HEK293 (cell line): Measurements from ENCODE around the gene OBP2A.

ENCODE experiments used
- CTCF ChIA-PET: fragments of 350-600 bp; formaldehyde crosslinking; extraction: SDS; loops from one replicate; lab custom pipeline; 2021; ENCODE audit warnings: antibody characterized with exemption; lab: Yijun Ruan, JAX
- POLR2A ChIA-PET: fragments of 300-600 bp; formaldehyde crosslinking; extraction: SDS; loops from one replicate; lab custom pipeline; 2020; ENCODE audit warnings: antibody characterized with exemption, inconsistent platforms; lab: Yijun Ruan, JAX
- H3K27ac ChIP-seq: fragments of 200-500 bp; sonication (Bioruptor generic); 2 replicates; pipeline ENCODE4 v1.5.1; 2014; ENCODE audit warnings: low read depth, low read length, control low read depth, inconsistent platforms; ENCODE audit errors: extremely low read depth
- H3K36me3 ChIP-seq, 2 experiments: fragments of 200-500 bp in 1 of 2; sonication (Bioruptor generic) in 1 of 2; 1 replicate in 1 of 2; 2 replicates in 1 of 2; pipeline ENCODE4 v1.5.1; 2014 to 2017; ENCODE audit warnings: inconsistent platforms in 2 of 2, low read length in 2 of 2; ENCODE audit not compliant: control insufficient read depth in 2 of 2, insufficient read depth in 1 of 2
- H3K4me1 ChIP-seq: fragments of 200-500 bp; sonication (Bioruptor generic); 2 replicates; pipeline ENCODE4 v1.5.1; 2014; ENCODE audit warnings: mild to moderate bottlenecking, low read length, inconsistent platforms; ENCODE audit not compliant: control insufficient read depth, insufficient read depth
- H3K4me3 ChIP-seq: 2 replicates; pipeline ENCODE4 v1.5.1; 2011; ENCODE audit warnings: low read depth, mild to moderate bottlenecking, control low read depth, low read length, moderate library complexity
- H3K9me3 ChIP-seq: fragments of 200-500 bp; sonication (Bioruptor generic); 2 replicates; pipeline ENCODE4 v1.5.1; 2014; ENCODE audit warnings: low read depth, low read length, inconsistent platforms; ENCODE audit not compliant: control insufficient read depth, insufficient read depth
- AEBP2 ChIP-seq: fragments of 450-650 bp; formaldehyde crosslinking; IDR thresholded peaks from 2 replicates; pipeline ENCODE4 v1.5.1; 2016; ENCODE audit warnings: missing biosample characterization, missing genetic modification characterization, borderline replicate concordance
- HOXD13 ChIP-seq: sonication (generic); formaldehyde crosslinking; IDR thresholded peaks from 2 replicates; pipeline ENCODE4 v1.8.0; 2022; ENCODE audit warnings: missing genetic modification reagents, borderline replicate concordance
- KLF9 ChIP-seq: fragments of 450-650 bp; formaldehyde crosslinking; IDR thresholded peaks from 2 replicates; pipeline ENCODE4 v1.5.1; 2016; ENCODE audit warnings: missing biosample characterization, missing genetic modification characterization, low read depth
- REPIN1 ChIP-seq: fragments of 450-650 bp; formaldehyde crosslinking; IDR thresholded peaks from 2 replicates; pipeline ENCODE4 v1.5.1; 2017; ENCODE audit warnings: missing biosample characterization, missing genetic modification characterization, low read depth
- REST ChIP-seq: fragments of 450-650 bp; formaldehyde crosslinking; IDR thresholded peaks from 2 replicates; pipeline ENCODE4 v1.5.1; 2016; ENCODE audit warnings: missing biosample characterization, missing genetic modification characterization
- TSHZ1 ChIP-seq: fragments of 450-650 bp; formaldehyde crosslinking; IDR thresholded peaks from 2 replicates; pipeline ENCODE4 v1.5.1; 2016; ENCODE audit warnings: missing biosample characterization, missing genetic modification characterization, borderline replicate concordance
- YY2 ChIP-seq: fragments of 450-650 bp; formaldehyde crosslinking; IDR thresholded peaks from 2 replicates; pipeline ENCODE4 v1.5.1; 2016; ENCODE audit warnings: missing biosample characterization, missing genetic modification characterization
- ZBTB44 ChIP-seq: fragments of 450-650 bp; IDR thresholded peaks from 2 replicates; pipeline ENCODE4 v1.5.1; 2018; ENCODE audit warnings: missing biosample characterization, mild to moderate bottlenecking, missing genetic modification characterization
- ZBTB48 ChIP-seq: fragments of 450-650 bp; formaldehyde crosslinking; IDR thresholded peaks from 2 replicates; pipeline ENCODE4 v1.5.1; 2016; ENCODE audit warnings: missing biosample characterization, missing genetic modification characterization
- ZBTB8A ChIP-seq: fragments of 450-650 bp; formaldehyde crosslinking; IDR thresholded peaks from 2 replicates; pipeline ENCODE4 v1.5.1; 2016; ENCODE audit warnings: missing biosample characterization, missing genetic modification characterization
- ZEB2 ChIP-seq: fragments of 450-650 bp; formaldehyde crosslinking; IDR thresholded peaks from 2 replicates; pipeline ENCODE4 v1.5.1; 2016; ENCODE audit warnings: missing biosample characterization, missing genetic modification characterization
- ZNF391 ChIP-seq: fragments of 450-650 bp; formaldehyde crosslinking; IDR thresholded peaks from 2 replicates; pipeline ENCODE4 v1.5.1; 2016; ENCODE audit warnings: low read depth, missing biosample characterization, missing genetic modification characterization, borderline replicate concordance
- ZNF510 ChIP-seq: fragments of 450-650 bp; formaldehyde crosslinking; IDR thresholded peaks from 2 replicates; pipeline ENCODE4 v1.5.1; 2018; ENCODE audit warnings: mild to moderate bottlenecking, missing genetic modification characterization, missing biosample characterization; ENCODE audit not compliant: insufficient replicate concordance
- ZNF530 ChIP-seq: fragments of 450-650 bp; formaldehyde crosslinking; IDR thresholded peaks from 2 replicates; pipeline ENCODE4 v1.5.1; 2016; ENCODE audit warnings: low read depth, missing biosample characterization, missing genetic modification characterization
- ZNF555 ChIP-seq: fragments of 450-650 bp; formaldehyde crosslinking; conservative IDR thresholded peaks from 2 replicates; pipeline ENCODE4 v1.5.1; 2017; ENCODE audit warnings: missing biosample characterization, mild to moderate bottlenecking, missing genetic modification characterization, inconsistent platforms
- ZNF585B ChIP-seq: fragments of 450-650 bp; formaldehyde crosslinking; IDR thresholded peaks from 2 replicates; pipeline ENCODE4 v1.5.1; 2016; ENCODE audit warnings: missing biosample characterization, missing genetic modification characterization
- ZSCAN4 ChIP-seq: fragments of 450-650 bp; formaldehyde crosslinking; IDR thresholded peaks from 2 replicates; pipeline ENCODE4 v1.5.1; 2017; ENCODE audit warnings: missing biosample characterization, missing genetic modification characterization

The OBP2A gene

GRCh38 chr9:135530146-135530545 lies 15.8 kb upstream of the OBP2A start (continued):
- TF ChIP-seq HOXD13 (no peak), TSHZ1 (tag by site-specific recombination) (no peak), ZBTB48 (no peak), KLF9 (tag by site-specific recombination) (no peak), ZSCAN4 (tag by site-specific recombination) (no peak), ZNF530 (tag by site-specific recombination) (no peak), ZNF391 (no peak)

GRCh38 chr9:135531096-135531495 lies 14.8 kb upstream of the OBP2A start:
- Histone ChIP-seq H3K27ac (no peak overlapping the region), H3K4me3 (no peak overlapping the region), H3K36me3 (no peaks in the 10 kb centered on the region), H3K4me1 (no peaks in the 10 kb centered on the region), H3K9me3 (no peaks in the 10 kb centered on the region)
- POLR2A ChIA-PET: no interaction called here
- TF ChIP-seq ZNF585B (no peak), ZBTB44 (tag by site-specific recombination) (no peak), ZNF530 (tag by site-specific recombination) (no peak), ZEB2 (tag by site-specific recombination) (no peak), REPIN1 (tag by site-specific recombination) (no peak), ZBTB8A (tag by site-specific recombination) (no peak), AEBP2 (tag by site-specific recombination) (no peak), YY2 (tag by site-specific recombination) (no peak), ZNF555 (tag by site-specific recombination) (no peak), ZNF510 (no peak), REST (tag by site-specific recombination) (no peak)
- CTCF ChIA-PET: interaction anchor here (0.5 to 1.1 kb wide), 3 partner anchors 27 to 73 kb away, joined by 3 read pairs; no protein-coding TSS in a partner anchor
